ENCODE measurements around the gene NECTIN2. TPM values are rescaled to one million over a fixed set of nuclear protein-coding genes. Genes with fewer than 3 reads are reported as not detected.

The NECTIN2 gene
- total and polyA plus RNA-seq, 8 donors = 1.8 to 160 (median 73.8) TPM

DNA sequence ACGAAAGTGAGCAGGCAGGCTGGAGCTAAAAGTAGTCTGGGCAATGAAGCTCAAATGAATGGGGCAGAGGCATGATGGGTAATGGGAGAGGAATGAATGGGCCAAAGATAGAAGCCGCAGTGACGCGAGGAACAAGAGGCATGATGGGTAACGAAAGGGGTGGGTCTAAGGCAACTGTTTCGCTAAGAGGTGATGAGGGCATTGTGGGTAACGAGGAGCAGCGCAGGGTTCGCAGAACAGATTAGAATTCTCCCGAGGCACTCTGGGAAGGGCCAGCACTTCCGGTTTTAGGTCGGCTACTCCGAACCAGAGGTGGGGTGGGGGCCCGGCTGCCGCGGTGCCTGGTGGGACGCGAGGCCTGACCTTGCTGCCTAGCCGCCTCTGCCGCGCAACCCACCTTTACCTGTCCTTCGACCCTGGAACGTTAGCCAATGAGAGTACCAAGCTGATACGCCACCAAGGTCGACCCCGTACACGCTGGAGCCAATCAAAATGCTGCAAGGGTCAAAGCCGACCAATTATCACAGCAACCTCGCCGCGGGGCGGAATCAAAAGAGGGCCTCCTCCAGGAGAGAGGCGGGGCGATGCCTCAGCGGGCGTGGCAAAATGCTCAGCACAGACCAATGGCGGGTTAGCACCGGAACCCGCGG lies 44.4 kb downstream of the NECTIN2 start:
- TF ChIP-seq, protein P1, sequence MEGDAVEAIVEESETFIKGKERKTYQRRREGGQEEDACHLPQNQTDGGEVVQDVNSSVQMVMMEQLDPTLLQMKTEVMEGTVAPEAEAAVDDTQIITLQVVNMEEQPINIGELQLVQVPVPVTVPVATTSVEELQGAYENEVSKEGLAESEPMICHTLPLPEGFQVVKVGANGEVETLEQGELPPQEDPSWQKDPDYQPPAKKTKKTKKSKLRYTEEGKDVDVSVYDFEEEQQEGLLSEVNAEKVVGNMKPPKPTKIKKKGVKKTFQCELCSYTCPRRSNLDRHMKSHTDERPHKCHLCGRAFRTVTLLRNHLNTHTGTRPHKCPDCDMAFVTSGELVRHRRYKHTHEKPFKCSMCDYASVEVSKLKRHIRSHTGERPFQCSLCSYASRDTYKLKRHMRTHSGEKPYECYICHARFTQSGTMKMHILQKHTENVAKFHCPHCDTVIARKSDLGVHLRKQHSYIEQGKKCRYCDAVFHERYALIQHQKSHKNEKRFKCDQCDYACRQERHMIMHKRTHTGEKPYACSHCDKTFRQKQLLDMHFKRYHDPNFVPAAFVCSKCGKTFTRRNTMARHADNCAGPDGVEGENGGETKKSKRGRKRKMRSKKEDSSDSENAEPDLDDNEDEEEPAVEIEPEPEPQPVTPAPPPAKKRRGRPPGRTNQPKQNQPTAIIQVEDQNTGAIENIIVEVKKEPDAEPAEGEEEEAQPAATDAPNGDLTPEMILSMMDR (IDR thresholded peaks at IDR 0.05) = peak in 1 of 7 experiments; percentile 11
- TF ChIP-seq EP300 (IDR thresholded peaks at IDR 0.05) (no peak), POLR2A (IDR thresholded peaks at IDR 0.05) (no peak), POLR2AphosphoS5 (IDR thresholded peaks at IDR 0.05) (peak; percentile 78 to 97 (median 96))
- H3K27me3 ChIP-seq = no peaks in the 10 kb centered on the region
- peaks cover 20 to 37% (median 27%) of the 10 kb centered on the region in 4 donors for H3K4me1 ChIP-seq
- H3K9me3 ChIP-seq = no peaks in the 10 kb centered on the region
- DNase-seq = peak in 1 of 2 donors; percentile 100
- H3K36me3 ChIP-seq = peaks cover 47 to 66% (median 66%) of the 10 kb centered on the region in 4 donors
- intact Hi-C loops (cut with DNase I; ENCODE audit: low total_unique reads) = no loop called here
- H3K27ac ChIP-seq = peak overlapping the region; percentile 91 to 96 (median 94)
- peak overlapping the region; percentile 47 to 95 (median 52) for H3K4me3 ChIP-seq
- WGBS, 5 donors = 0 to 1% (median 0%) methylated on average over 27 to 40 of the region's 40 CpGs

DNA sequence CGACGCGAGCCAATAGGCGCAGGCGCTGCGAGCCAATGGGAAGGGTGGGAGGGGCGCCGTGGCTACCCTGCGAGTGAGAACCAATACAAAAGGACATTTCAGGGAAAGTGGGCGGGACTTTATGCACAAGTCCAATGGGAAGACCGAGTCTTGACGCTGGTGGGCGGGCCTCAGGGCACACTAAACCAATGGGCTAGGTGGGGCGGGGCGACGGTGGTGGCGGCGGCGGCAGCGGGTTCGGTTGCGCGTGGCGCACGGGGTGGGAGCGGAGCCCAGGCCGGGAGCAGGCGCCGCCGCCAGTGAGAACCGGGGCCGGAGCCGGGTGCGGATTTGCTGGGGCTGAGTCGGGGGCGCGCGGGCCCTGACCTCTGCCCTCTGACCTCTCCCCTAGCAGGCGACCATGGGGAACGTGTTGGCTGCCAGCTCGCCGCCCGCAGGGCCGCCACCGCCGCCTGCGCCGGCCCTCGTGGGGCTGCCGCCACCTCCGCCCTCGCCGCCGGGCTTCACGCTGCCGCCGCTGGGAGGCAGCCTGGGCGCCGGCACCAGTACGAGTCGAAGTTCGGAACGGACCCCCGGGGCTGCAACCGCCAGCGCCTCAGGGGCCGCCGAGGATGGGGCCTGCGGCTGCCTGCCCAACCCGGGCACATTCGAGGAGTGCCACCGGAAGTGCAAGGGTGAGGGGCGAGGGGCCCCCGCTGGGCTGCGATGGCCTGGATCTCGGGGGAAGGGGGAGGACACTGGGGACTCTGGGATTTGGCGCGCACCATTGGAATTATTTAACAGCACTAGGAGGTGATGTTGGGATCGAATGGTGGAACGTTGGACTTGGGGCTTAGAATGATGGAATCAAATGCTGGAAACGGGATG lies 45.2 kb downstream of the NECTIN2 start, which contains the start of gene TOMM40:
Gene TOMM40 (plus strand): TSS at position 239 of the 867 bp plus-strand sequence. CDS start 162 bp downstream, at position 401.
- H3K36me3 ChIP-seq = peaks cover 45 to 66% (median 66%) of the 10 kb centered on the region in 4 donors
- TF ChIP-seq EP300 (IDR thresholded peaks at IDR 0.05) (no peak), POLR2AphosphoS5 (IDR thresholded peaks at IDR 0.05) (peak in 2 of 3 donors; percentile 46 to 57), POLR2A (IDR thresholded peaks at IDR 0.05) (no peak)
- peak within 1 kb of the TSS; percentile 91 to 96 (median 94) for H3K27ac ChIP-seq
- no peaks in the 10 kb centered on the region for H3K9me3 ChIP-seq
- intact Hi-C loops (cut with DNase I; ENCODE audit: low total_unique reads) = no loop called here
- WGBS, 5 donors = 0 to 1% (median 0%) methylated on average over 28 to 80 of the region's 81 CpGs
- no peaks in the 10 kb centered on the region for H3K27me3 ChIP-seq
- peaks cover 20 to 37% (median 27%) of the 10 kb centered on the region in 4 donors for H3K4me1 ChIP-seq
- H3K4me3 ChIP-seq = peak within 1 kb of the TSS; percentile 89 to 99 (median 96)
- DNase-seq = peak in 1 of 2 donors; percentile 100

DNA sequence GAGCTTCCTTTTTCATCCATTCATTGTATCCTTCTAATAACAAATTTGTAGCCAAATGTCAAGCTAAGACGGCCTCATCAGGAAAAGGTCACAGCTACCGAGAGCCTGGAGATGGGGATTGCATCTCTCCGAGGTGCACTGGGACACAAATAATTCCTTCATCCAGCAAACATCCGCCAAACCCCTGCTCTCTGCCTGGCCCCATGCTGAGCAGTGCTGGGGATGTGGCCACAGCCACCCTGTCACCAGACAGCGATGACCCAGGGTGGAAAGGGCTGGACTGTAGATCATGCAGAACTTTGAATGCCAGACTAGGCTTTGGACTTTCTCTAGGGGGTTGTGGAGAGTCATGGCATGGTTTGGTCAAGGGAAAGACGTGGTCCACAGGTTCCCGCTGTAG lies 46.8 kb downstream of the NECTIN2 start:
- no peak for TF ChIP-seq EP300 (IDR thresholded peaks at IDR 0.05)
- no peak for TF ChIP-seq POLR2AphosphoS5 (IDR thresholded peaks at IDR 0.05)
- TF ChIP-seq, protein P1 (IDR thresholded peaks at IDR 0.05) = no peak
- no peak for TF ChIP-seq POLR2A (IDR thresholded peaks at IDR 0.05)
- no peak for DNase-seq
- WGBS, 5 donors = 89 to 91% (median 90%) methylated on average over 7 of the region's 7 CpGs

DNA sequence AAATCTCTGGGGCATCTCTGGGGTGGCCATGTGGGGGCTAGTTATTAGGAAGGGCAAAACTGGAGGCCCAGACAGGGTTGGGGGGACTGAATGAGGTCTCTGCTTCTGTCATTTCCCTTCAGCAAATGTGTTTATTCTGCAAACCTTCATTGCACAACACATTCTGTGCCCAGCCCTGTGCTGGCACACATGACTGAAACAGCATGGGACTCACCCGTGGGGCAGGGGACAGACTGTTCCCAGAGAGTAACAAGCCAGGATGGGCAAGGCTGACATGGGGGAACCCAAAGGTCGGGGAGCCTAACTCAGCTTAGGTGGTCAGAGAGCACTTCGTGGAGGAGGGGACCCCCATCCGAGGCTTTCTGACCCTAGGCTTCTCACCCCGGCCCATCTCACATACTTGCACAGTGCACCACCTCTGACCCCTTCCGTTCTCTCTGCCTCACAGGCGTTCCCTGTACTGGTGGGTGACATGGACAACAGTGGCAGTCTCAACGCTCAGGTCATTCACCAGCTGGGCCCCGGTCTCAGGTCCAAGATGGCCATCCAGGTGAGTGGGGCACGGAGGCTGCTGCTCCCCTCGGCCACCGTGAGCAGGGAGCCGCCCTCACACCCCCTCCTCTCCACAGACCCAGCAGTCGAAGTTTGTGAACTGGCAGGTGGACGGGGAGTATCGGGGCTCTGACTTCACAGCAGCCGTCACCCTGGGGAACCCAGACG lies 47.4 kb downstream of the NECTIN2 start:
- Histone ChIP-seq H3K27me3 (no peaks in the 10 kb centered on the region), H3K4me3 (no peak overlapping the region), H3K9me3 (no peaks in the 10 kb centered on the region), H3K36me3 (peaks cover 52 to 66% (median 66%) of the 10 kb centered on the region in 4 donors), H3K4me1 (peaks cover 20 to 37% (median 27%) of the 10 kb centered on the region in 4 donors), H3K27ac (no peak overlapping the region)
- 86 to 95% (median 93%) methylated on average over 6 to 18 of the region's 18 CpGs for WGBS, 5 donors
- intact Hi-C loops (cut with DNase I; ENCODE audit: low total_unique reads) = no loop called here
- no peak for DNase-seq
- no peak for TF ChIP-seq POLR2AphosphoS5 (IDR thresholded peaks at IDR 0.05)
- TF ChIP-seq POLR2A (IDR thresholded peaks at IDR 0.05) = no peak
- TF ChIP-seq, protein P1 (IDR thresholded peaks at IDR 0.05) = no peak
- no peak for TF ChIP-seq EP300 (IDR thresholded peaks at IDR 0.05)

More for the DNA sequence above, 46.8 kb downstream of the NECTIN2 start:
- Histone ChIP-seq H3K36me3 (peaks cover 48 to 66% (median 66%) of the 10 kb centered on the region in 4 donors), H3K9me3 (no peaks in the 10 kb centered on the region), H3K4me3 (no peak overlapping the region), H3K4me1 (peaks cover 20 to 37% (median 27%) of the 10 kb centered on the region in 4 donors), H3K27ac (no peak overlapping the region), H3K27me3 (no peaks in the 10 kb centered on the region)
- intact Hi-C loops (cut with DNase I; ENCODE audit: low total_unique reads) = no loop called here

Data from stomach (tissue), 9 donors.